NCI-H146 (cell line): ENCODE data around the gene XPR1.
"Not testable (repeated sequence)": the region's sequence is repeated elsewhere in the genome, so short reads cannot be mapped to it uniquely, and the experiment has no call there.

Experiments
- DNase-seq: peaks from one replicate; lab custom pipeline; 2025; lab: John Stamatoyannopoulos, UW

The XPR1 gene

GRCh38 chr1:180722586-180722985 is 90.8 kb downstream of the XPR1 start:
- no peak for DNase-seq

GRCh38 chr1:180724055-180724454 is 92.2 kb downstream of the XPR1 start:
- no peak for DNase-seq

GRCh38 chr1:180726024-180726423 is 94.2 kb downstream of the XPR1 start:
- not testable (repeated sequence) for DNase-seq

- DNase-seq = not testable (repeated sequence)
These were observed 95.9 kb downstream of the XPR1 start for GRCh38 chr1:180727751-180728150.

GRCh38 chr1:180728472-180729106 is 96.8 kb downstream of the XPR1 start:
- DNase-seq = no peak

- no peak for DNase-seq
These were observed 99.3 kb downstream of the XPR1 start for GRCh38 chr1:180731131-180731530.

GRCh38 chr1:180732866-180733265 is 101.0 kb downstream of the XPR1 start:
- DNase-seq = no peak

- DNase-seq = no peak
These were observed 102.5 kb downstream of the XPR1 start for GRCh38 chr1:180734366-180734765.

- no peak for DNase-seq
These were observed 110.8 kb downstream of the XPR1 start for GRCh38 chr1:180742663-180743062.

- no peak for DNase-seq
These were observed 112.0 kb downstream of the XPR1 start for GRCh38 chr1:180743868-180744267.

- no peak for DNase-seq
These were observed 113.3 kb downstream of the XPR1 start for GRCh38 chr1:180745098-180745497.

GRCh38 chr1:180751921-180752320 is 120.1 kb downstream of the XPR1 start:
- no peak for DNase-seq

GRCh38 chr1:180754453-180754852 is 122.6 kb downstream of the XPR1 start:
- no peak for DNase-seq

- no peak for DNase-seq
These were observed 125.8 kb downstream of the XPR1 start for GRCh38 chr1:180757657-180758056.

- no peak for DNase-seq
These were observed 131.0 kb downstream of the XPR1 start for GRCh38 chr1:180762796-180763195.

- no peak for DNase-seq
These were observed 133.3 kb downstream of the XPR1 start for GRCh38 chr1:180765151-180765550.

- DNase-seq = no peak
These were observed 138.1 kb downstream of the XPR1 start for GRCh38 chr1:180769889-180770288.

GRCh38 chr1:180773210-180773865 is 141.5 kb downstream of the XPR1 start:
- DNase-seq = no peak

- no peak for DNase-seq
These were observed 144.0 kb downstream of the XPR1 start for GRCh38 chr1:180775801-180776200.

GRCh38 chr1:180777072-180777689 is 145.4 kb downstream of the XPR1 start:
- DNase-seq = peak; percentile 5

GRCh38 chr1:180778782-180779398 is 147.1 kb downstream of the XPR1 start:
- peak; percentile 41 for DNase-seq

- no peak for DNase-seq
These were observed 147.8 kb downstream of the XPR1 start for GRCh38 chr1:180779584-180779983.

- no peak for DNase-seq
These were observed 149.9 kb downstream of the XPR1 start for GRCh38 chr1:180781718-180782117.
